HG02642 (cell line): ENCODE results near the gene TMEM132D.

Experiments used
- ATAC-seq: cut with Tn5 transposase; IDR thresholded peaks from one replicate; pipeline ENCODE4 v1.9.1; 2021; ENCODE audit warnings: mild to moderate bottlenecking; ENCODE audit not compliant: unreplicated experiment, poor library complexity

TMEM132D gene

DNA sequence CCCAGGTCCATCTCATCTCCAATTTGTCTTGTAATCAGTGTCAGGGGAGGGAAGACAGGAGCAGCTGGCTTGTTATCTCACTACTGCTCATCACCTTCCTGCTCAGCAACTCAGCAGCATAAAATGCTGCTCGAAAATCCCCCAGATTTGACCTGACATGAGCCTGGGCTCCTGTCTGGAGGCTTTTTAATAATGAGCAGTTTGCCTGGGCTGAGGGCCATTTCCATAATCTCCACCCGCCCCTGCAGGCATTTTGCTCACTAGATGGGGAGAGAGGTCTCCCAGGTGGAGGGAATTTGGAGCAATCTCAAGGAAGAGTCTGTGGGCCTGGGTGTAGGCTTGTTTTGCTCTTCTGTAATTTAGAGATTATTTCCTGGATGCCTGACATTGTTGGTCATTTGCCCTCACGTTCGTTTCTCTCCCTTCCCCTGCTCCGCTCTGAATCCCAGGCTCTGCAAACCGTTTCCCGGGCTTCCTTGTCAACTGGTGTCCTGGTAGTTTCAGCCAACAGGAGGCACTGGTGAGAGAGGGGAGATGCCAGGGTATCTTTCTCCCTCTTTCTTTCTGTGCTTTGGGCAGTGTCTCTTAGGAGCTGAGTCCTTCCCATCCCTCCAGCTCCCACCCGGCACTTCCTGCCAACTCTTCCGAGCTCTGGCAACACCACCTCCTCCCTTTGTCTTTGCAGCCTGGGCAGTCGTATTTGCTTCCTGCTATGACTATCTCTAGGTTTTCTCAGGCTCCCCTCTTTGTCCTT lies 751.3 kb downstream of the TMEM132D start:
- ATAC-seq, result no peak

DNA sequence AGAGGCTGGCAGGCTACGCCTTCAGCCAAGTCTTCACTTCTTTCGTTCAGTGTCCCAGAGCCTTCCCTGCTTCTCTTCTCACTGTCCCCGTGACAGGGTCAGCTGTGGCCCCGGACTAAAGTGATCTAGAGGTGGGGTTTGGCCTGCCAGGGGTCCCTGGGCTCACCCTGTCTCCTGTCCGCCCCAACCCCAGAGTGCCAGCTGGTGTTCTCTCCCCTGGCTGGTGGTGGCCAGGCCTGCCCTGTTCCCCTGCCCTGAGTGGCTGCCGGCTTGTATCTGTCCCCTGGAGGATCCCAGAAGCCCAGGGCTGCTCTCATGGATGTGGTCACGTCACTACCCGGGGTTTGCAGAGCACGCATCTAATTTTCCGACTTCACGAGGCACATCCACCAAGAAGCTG lies 753.1 kb downstream of the TMEM132D start:
- no peak for ATAC-seq

DNA sequence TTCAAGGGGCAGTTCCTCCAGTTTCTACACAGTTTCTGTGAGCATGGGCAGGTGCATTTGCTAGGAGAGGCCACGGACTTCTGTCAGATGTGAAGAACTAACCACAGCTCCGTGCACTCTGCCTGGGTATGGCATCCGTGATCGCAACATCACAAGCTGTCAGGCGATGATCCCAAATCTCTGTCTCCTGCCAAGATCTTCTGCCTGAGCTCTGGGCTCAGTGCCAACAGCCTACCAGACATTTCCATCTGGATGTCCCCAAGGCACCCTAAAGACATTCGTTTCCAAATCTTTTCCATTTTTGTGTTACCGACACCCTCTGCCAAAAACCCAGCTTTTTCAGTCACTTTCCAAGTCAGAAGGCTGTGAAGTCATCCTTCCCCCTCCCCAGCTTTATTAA lies 758.4 kb downstream of the TMEM132D start:
- ATAC-seq, result no peak

DNA sequence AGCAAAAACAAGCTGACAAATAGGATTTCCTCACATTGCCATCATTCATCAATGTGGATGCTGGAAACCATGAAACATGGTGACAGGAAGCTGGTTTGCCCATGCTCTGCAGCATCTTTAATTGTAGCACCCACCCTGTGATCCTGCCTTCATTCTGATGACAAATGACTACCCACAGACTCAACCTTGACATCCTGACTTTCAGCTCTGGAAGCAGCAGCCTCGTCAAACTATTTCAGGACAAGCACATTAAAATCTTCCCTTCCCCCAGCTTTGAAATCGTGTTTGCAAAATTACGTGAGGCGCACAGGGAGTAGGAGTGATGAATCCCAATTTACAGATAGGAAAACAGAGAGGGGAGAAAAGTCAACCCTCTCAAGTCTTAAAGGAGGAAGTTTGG lies 765.0 kb downstream of the TMEM132D start:
- no peak for ATAC-seq

DNA sequence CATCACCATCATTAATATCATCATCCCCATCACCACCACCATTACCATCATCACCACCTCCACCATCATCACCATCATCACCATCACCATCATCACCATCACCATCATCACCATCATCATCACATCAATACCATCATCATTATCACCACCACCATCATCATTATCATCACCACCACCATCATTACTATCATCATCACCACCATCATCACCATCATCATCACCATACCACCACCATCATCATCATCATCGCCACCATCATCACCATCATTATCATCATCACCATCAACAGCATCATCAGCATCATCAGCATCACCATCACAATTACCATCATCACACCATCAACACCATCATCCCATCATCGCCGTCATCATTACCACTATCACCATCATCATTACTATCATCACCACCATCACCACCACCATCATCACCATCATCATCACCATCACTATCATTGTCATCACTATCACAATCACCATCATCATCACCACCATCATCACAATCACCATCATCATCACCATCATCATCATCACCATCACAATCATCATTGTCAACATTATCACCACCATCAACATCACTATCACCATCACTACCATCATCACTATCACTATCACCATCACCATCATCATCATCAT lies 767.0 kb downstream of the TMEM132D start:
- ATAC-seq, result no peak

DNA sequence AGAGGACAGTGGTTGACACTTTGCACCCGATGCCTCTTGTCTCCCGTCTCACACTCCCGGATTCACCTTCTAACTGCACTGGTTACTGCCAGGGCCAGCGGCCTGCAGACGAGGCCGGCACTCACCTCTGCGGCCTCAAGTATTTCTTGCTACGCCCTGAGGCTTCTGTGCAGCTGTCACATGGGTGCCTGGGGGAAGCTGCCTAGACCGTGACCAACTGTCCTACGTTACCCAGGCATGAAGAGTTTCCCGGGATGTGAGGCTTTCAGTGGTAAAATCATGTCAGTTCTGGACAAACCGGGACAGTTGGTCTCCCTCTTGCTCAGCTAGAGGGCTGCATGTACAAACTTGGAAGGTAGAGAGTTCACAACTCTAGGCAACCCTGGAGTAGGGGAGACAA lies 776.1 kb downstream of the TMEM132D start:
- no peak for ATAC-seq

DNA sequence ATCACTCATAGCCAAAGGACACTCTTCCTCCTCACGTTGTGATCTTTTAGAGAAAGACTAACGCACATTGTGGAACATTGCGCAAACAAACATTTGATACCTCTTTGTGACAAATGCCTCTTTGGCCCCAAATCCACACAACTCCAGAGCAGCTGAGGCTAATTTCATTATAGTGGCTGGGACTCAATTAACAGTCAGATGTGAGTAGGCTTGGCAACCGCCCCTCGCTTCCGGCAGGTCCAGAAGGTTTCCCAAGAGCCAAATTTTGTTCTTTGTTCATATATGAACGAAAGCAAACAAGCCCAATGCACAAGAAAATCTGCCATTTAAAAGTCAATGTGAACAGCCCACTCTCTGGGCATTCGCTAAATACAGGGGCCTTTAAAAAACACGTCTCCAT lies 776.6 kb downstream of the TMEM132D start:
- no peak for ATAC-seq

DNA sequence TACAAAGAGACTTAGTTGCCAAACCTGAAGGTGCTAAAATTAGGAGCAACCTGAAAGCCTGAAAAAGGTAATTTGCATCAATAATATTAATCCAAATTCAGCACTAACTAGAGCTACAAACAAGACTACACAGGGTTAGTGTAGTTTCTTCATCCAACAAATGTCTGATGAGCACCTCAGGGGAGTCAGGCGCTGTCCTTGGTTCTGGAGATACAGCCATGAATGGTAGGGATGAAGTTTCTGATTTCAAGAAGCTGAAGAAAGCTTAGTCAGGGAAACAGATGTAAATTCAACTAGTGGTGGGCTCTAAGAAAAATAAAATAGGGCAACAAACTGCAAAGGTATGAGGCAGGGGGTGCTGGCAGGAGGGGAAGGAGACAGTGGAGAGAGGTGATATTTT lies 784.3 kb downstream of the TMEM132D start:
- ATAC-seq, result no peak

DNA sequence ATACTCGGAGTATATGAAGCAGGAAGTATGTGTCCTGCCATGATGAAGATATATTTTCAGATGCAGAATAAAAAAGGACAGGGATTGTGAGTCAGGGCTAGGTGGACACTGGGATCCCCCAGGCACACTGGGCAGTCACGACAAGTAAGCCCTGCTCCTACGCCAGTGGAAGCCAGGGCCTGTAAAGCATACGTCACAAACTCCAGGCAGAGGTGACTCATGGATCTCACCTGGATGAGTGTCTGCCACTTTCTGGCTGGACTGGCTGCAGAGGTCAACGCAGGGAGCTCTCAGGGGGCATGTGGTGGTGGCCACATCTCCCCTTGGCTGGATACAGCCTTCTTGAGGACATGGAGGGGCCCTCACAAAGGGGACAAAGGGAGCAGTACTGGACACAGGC lies 788.3 kb downstream of the TMEM132D start:
- ATAC-seq, result no peak

DNA sequence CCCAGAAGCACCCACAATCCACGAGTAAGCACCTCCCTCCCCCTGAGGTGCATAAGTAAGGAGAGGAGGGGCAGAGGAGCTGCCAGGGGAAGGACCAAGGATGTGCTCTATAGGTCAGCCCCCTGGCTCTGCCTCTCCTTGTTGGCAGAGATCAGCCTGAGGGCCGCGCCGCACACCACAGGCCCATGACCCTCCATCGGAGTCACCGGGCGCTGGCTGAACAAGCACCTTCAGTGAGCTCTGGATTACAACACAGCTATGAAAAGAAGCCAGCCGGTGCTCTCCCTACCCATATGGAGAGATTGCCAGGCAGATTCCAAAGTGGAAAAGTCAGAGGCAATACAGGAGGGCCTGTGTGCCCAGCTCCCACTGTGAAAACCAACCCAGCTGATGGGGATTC lies 793.2 kb downstream of the TMEM132D start:
- no peak for ATAC-seq

DNA sequence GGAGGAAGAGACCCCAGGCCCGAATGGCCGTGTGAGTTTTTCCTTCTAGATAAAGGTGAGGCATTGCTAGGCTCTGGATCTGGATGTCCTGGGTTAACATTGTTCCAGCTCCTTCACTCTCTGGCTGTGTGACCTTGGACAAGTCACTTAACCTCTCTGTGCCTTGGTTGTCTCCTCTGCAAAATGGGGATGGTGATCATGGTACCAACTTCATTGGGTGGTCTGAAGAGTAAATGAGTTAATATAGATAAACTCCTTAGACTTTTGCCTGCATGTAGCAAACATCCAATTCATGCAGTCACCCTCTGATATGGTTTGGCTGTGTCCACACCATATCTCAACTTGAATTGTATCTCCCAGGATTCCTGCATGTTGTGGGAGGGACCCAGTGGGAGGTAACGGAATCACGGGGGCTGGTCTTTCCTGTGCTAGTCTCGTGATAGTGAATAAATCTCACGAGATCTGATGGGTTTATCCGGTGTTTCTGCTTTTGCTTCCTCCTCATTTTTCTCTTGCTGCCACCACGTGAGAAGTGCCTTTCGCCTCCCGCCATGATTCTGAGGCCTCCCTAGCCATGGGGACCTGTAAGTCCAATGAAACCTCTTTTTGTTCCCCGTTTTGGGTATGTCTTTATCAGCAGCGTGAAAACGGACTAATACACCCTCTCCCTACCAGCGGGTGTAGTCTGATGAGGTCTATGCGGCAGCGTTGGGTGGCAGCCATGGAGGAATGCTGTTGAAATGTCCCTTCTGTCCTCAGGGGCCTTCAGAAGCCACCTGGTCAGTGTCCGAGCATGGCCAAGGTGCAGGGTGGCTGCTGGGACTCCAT lies 794.4 kb downstream of the TMEM132D start:
- ATAC-seq, result no peak

DNA sequence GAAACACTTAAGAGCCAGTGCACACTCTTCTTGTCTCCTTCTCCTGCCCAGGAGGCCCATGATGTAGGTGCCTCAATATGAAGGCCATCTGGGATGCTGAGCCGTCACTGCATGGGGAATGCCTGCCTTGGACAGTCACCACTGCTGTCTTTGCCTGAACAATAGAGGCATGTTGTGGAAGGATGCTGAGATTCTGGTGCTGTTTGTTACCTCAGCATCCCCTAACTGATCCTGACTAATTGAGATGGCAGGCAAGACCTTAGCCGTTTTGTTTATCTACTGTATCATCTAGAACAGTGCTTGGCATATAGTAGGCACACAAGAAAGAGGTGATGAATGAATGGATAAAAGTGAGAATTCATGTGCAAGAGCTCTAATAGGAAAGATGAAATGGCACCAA lies 797.1 kb downstream of the TMEM132D start:
- no peak for ATAC-seq

DNA sequence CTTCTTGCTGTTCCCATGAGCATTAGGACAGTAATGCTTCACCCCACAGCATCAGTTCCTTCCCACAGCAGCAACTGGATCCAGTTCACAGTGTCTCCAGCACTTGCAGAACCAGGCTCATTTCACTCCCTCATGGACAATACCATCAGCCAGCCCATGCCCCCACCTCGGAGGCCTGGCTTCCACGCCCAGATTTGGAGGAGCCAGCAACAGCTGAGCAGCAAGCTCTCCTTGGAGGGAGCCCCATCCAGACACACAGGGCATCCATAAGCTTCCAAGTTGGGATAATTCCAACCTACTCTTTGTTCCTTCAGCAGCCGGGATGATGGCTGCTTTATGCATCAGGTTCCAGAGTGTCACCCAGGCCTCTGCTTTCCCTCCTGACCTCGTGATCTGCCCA lies 800.6 kb downstream of the TMEM132D start:
- no peak for ATAC-seq

DNA sequence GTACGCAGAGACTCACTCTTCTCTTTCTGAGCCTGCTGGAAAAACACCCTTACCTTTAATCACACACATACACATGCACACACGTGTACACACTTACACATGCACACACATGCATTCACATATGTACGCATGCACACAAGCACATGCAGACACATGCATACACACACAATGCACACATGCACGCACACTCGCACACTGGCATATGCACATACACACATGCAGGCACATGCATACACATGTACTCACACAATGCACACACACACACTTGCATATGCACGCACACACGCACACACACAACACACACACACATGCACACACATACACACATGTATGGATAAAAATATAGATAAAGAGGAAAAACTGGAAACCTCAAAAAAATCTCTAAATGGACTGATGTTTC lies 801.6 kb downstream of the TMEM132D start:
- ATAC-seq, result no peak

DNA sequence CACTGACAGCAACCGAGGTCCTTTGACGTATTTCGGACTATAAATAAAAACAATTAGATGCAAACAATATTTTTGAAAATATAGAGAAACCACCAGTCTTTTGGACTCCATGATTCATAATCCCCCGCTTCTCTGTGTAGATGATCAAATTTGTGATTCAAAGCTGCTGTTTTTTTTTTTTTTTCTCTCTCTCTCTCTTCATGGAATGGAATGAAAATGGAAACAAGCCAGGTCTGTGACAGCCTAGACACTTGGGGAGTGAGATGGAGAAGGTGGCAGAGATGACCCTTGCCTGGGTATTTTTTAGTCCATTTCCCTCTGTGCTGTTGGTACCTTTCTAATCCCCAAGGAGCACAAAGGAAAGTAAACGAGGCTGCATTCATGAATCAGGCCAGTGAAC lies 802.0 kb downstream of the TMEM132D start:
- ATAC-seq, result no peak

DNA sequence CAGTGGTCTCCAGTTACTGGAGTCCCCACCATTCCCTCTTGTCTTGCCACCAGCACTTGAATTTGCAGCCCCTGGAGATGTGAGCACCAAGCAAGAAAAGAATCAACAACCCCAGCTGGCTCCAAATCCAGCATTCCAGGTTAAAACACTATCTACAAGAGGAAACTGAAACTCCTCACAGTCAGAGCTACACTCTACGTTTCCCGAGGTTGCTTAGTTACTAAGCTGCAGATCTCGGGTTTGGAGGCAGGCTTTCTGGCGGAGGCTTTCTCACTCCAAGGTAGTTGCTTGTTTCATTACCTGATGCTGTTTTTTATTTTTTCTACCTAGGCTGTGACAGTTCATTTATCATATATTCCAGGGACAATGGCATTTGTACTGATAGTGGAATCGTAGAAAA lies 802.4 kb downstream of the TMEM132D start:
- no peak for ATAC-seq

DNA sequence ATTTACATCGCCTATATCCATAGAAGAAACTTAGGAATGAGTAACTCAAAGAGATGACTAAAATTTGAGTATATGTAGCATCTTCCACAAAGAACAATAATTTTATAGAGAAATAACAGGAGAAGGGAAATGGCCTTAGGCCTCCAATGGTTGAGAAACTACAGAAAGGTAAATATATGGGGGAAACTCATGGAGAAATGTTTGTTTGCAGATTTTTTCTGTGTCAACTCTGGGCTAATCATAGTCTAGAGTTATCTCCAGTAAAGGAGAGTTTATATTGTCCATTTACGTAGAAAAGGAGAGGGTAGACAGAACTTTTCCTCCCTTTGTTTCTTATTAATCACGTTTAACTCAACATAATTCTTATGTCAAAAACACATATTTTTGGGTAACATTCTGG lies 806.4 kb downstream of the TMEM132D start:
- ATAC-seq, result no peak

DNA sequence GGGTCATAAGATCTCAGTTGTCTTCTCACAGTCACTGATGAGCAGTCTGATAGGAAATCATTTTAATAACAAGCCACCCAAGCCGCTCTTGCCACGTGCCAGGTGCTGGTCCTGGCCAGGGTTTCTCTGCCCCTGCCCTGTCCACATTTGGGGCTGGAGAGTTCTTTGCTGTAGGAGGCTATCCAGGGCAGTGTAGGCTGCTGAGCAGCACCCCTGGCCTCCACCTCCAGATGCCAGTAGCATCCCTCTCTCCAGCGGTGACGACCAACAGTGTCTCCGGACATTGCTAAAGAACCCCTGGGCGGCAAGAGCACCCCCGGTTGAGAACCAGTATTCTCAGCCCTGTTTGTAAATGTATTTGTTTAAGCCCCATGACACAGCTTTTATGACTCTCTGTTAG lies 806.9 kb downstream of the TMEM132D start:
- no peak for ATAC-seq

DNA sequence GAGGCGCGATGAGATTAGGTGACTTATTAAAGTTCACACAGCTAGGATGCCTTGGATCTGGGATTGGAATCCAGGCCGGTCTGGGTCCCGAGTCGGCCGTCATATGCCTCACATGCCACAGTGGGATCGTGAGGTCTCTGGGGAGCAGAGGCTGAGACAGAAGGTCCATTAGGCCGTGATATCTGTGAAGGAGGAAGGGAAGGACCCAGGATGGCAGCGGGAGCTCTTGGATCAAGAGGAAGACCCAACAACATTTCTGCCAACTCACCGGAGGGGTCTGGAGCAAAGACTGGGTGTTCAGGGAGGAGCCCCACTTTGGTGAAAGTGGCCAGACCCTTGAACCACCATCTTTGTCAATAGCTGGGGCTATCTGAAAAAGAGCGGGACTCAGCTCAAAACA lies 807.6 kb downstream of the TMEM132D start:
- no peak for ATAC-seq

DNA sequence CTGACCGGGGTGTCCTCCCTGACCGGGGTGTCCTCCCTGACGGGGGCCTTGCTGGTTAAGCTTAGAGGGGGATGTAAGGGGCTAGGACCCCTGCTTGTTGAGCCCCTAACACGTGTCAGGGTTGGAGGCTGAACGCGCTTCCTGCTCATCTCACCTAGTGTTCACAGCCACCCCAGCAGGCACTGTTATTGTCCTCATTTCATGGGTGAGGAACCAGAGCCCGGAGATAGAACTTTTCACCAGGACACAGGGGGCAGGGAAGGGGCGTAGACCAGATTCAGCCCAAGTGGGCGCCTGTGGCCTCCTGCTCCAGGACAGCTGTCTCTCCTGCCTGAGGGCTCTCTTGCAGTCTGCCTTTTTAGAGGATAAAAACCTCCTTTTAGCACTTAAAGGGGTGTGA lies 814.2 kb downstream of the TMEM132D start:
- no peak for ATAC-seq
